HEK293T (cell line): ENCODE data around the gene CHD5.

ENCODE experiments used
- ELF4 ChIP-seq: fragments of 450-650 bp; IDR thresholded peaks from 2 replicates; pipeline ENCODE4 v1.6.1; 2017; ENCODE audit warnings: antibody characterized with exemption
- ZNF384 ChIP-seq: fragments of 450-650 bp; IDR thresholded peaks from 2 replicates; pipeline ENCODE4 v1.6.1; 2016

- TF ChIP-seq ELF4 (no peak), ZNF384 (no peak)
Observed at GRCh38 chr1:6206520-6206855, 26.4 kb upstream of the CHD5 start.
